Cerebellar nuclear complex (tissue), 1 donor: ENCODE results near the gene ICAM4.
"Not testable (repeated sequence)": the region's sequence is repeated elsewhere in the genome, so short reads cannot be mapped to it uniquely, and the experiment has no call there.

Experiments used
- DNase-seq, 2 experiments: peaks; one replicate each; lab custom pipeline; 2025; lab: John Stamatoyannopoulos, UW

Gene ICAM4

GRCh38 chr19:10269333-10270179 lies 17.2 kb upstream of the ICAM4 start:
- no peak for DNase-seq

GRCh38 chr19:10270180-10270615 lies 16.6 kb upstream of the ICAM4 start:
- no peak for DNase-seq

DNA sequence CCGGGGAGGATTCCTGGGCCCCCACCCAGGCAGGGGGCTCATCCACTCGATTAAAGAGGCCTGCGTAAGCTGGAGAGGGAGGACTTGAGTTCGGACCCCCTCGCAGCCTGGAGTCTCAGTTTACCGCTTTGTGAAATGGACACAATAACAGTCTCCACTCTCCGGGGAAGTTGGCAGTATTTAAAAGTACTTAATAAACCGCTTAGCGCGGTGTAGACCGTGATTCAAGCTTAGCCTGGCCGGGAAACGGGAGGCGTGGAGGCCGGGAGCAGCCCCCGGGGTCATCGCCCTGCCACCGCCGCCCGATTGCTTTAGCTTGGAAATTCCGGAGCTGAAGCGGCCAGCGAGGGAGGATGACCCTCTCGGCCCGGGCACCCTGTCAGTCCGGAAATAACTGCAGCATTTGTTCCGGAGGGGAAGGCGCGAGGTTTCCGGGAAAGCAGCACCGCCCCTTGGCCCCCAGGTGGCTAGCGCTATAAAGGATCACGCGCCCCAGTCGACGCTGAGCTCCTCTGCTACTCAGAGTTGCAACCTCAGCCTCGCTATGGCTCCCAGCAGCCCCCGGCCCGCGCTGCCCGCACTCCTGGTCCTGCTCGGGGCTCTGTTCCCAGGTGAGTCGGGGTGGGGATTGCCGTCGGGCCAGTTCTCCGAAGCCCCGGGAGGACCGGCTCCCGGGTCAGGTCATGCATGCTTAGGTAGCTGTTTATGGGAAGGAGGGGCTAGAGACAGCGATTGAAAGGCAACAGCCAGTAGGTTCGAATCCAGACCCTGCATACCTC lies 15.9 kb upstream of the ICAM4 start, which contains the start of gene ICAM1:
ICAM1 (plus strand) TSS at position 505 of the 779 bp plus-strand sequence; CDS start at position 545, 40 bp downstream.
- DNase-seq = no peak

DNA sequence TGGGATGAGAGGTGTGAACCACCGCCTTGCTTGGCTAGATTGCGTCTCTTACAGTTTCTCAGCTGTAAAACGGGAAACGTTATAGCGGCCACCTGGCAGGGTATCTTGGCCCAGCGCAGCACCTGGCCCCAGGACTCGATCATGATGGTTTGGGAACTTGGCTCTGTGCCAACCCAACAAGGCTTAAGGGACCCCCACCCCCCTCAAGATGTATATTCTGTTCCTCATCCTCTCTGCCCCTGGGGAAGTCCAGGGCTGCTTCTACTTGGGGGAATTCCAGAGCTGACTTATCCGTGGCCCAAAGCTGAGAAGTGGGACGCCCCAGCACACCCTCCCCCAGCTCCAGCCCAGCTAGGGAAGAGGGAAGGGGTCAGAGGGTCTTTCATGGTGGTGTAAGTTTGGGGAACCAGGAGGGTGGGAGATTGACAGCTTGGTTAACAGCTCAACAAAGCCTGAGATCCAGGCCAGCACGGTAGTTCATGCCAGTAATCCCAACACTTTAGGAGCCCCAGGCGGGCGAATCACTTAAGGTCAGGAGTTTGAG lies 15.1 kb upstream of the ICAM4 start:
- no peak for DNase-seq

- no peak for DNase-seq
Measured at GRCh38 chr19:10274589-10274988, 12.2 kb upstream of the ICAM4 start.

DNA sequence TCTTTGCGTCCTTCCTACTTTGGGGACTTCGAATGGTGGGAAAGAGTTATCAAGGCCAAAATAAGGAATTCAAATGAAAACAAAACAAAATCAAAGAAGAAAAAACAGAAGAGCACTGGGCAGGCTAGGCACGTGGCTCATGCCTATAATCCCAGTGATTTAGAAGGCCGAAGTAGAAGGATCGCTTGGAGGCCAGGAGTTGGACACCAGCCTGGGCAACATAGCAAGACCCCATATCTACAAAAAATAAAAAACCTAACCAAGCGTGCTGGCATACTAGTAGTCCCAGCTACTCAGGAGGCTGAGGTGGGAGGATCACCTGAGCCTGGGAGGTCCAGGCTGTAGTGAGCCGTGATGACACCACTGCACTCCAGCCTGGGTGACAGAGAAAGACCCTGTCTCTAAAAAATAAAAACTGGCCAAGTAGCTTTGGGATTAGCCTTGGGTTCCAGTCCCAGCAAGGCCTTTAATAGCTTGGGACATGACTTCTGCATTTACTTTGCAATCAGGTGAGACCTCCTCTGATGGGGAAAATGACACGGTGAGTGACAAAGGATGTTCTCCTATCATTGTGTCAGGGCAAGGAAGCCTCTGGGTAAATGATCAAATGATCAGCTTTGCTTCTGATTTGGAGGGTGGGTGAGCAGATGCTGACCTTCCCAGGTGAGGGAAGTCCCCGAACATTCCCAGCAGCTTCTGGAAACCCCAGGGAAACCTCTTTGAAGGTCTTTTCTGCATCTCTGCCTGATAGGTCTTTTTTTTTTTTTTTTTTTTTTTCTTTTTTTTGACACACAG lies 8.8 kb upstream of the ICAM4 start:
- DNase-seq = no peak

- no peak for DNase-seq
Measured at GRCh38 chr19:10278935-10279334, 7.8 kb upstream of the ICAM4 start.

DNA sequence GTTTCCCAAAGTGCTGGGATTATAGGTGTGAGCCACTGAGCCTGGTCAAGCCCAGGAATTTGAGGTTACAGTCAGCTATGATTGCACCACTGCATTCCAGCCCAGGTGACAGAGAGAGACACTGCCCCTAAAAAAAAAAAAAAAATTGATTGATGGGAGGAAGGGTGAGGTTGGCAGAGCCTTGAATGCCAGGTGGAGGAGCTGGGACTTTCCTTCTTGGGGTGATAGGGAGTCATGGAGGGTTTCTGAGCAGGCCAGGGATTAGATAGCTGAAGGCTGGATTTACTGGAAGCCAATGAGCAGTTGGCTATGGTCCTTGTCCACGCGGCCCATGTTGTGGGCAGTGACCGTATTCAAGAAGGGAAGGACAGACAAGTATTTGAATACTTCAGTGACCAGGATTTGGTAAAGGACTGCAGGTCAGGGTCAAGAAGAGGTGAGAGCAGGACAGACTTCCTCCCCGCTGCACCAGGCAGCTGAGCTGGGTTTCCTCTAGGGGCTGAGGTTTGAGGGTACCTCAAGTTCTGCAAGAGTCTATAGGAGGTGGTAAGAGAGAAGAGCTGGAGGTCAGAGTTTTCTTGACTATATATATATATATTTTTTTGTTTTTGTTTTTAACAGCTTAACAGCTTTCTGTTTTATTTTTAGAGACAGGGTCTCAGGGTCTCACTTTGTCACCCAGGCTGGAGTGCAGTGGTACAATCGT lies 6.9 kb upstream of the ICAM4 start:
- DNase-seq = no peak

DNA sequence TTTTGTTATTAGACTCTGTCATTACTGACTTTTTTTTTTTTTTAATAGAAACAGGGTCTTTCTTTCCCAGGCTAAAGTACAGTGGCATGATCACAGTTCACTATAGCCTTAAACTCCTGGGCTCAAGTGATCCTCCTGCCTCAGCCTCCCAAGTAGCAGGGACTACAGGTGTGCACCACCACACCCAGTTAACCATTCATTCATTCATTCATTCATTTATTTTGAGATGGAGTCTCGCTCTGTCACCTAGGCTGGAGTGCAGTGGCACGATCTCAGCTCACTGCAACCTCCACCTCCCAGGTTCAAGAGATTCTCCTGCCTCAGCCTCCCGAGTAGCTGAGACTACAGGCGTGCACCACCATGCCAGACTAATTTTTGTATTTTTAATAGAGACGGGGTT lies 4.7 kb upstream of the ICAM4 start:
- DNase-seq = not testable (repeated sequence)

GRCh38 chr19:10283301-10284064 lies 3.3 kb upstream of the ICAM4 start:
- DNase-seq = no peak

DNA sequence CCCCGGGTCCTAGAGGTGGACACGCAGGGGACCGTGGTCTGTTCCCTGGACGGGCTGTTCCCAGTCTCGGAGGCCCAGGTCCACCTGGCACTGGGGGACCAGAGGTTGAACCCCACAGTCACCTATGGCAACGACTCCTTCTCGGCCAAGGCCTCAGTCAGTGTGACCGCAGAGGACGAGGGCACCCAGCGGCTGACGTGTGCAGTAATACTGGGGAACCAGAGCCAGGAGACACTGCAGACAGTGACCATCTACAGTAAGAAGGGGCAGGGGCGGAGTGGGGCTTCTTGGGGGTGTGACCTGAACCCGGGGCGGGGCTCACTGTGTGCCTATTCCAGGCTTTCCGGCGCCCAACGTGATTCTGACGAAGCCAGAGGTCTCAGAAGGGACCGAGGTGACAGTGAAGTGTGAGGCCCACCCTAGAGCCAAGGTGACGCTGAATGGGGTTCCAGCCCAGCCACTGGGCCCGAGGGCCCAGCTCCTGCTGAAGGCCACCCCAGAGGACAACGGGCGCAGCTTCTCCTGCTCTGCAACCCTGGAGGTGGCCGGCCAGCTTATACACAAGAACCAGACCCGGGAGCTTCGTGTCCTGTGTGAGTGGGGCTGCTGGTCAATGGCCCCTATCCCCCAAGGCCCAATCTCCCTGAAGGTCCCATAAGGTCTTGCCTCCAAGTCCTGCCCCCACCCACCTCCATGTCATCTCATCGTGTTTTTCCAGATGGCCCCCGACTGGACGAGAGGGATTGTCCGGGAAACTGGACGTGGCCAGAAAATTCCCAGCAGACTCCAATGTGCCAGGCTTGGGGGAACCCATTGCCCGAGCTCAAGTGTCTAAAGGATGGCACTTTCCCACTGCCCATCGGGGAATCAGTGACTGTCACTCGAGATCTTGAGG lies 2.4 kb upstream of the ICAM4 start:
- DNase-seq = no peak

DNA sequence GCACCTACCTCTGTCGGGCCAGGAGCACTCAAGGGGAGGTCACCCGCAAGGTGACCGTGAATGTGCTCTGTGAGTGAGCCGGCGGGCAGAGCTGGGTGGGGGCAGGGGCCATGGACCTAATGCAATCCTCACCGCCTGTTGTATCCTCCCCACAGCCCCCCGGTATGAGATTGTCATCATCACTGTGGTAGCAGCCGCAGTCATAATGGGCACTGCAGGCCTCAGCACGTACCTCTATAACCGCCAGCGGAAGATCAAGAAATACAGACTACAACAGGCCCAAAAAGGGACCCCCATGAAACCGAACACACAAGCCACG lies 1.8 kb upstream of the ICAM4 start:
- no peak for DNase-seq

DNA sequence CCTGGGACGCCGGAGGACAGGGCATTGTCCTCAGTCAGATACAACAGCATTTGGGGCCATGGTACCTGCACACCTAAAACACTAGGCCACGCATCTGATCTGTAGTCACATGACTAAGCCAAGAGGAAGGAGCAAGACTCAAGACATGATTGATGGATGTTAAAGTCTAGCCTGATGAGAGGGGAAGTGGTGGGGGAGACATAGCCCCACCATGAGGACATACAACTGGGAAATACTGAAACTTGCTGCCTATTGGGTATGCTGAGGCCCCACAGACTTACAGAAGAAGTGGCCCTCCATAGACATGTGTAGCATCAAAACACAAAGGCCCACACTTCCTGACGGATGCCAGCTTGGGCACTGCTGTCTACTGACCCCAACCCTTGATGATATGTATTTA lies 1.4 kb upstream of the ICAM4 start:
- no peak for DNase-seq

DNA sequence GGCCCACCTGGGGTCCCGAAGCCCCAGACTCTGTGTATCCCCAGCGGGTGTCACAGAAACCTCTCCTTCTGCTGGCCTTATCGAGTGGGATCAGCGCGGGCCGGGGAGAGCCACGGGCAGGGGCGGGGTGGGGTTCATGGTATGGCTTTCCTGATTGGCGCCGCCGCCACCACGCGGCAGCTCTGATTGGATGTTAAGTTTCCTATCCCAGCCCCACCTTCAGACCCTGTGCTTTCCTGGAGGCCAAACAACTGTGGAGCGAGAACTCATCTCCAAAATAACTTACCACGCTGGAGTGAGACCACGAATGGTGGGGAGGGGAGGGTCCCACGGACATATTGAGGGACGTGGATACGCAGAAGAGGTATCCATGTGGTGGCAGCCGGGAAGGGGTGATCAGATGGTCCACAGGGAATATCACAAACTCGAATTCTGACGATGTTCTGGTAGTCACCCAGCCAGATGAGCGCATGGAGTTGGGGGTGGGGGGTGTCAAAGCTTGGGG lies 2.0 kb downstream of the ICAM4 start:
- no peak for DNase-seq

- DNase-seq = no peak
Measured at GRCh38 chr19:10289167-10289835, 2.5 kb downstream of the ICAM4 start.

DNA sequence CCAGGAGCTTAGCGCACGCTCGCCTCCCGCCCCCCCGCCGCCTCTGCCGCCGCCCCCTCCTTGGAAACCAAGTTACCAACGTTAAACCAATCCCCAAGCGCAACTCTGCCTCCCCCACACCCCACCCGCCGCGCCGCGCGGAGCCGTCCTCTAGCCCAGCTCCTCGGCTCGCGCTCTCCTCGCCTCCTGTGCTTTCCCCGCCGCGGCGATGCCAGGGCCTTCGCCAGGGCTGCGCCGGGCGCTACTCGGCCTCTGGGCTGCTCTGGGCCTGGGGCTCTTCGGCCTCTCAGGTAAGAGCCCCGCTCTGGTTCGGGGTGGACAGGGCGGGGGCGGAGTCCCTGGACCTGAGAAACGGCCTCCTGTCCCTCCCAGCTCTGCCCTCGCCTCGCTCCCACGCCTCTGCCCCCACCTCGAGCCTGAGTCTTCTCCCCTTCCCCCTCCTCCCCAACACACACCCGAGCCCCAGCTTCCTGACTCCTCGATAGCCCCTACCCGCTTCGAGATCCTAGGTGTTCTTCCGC lies 3.1 kb downstream of the ICAM4 start, which contains the start of gene ICAM5:
ICAM5 (plus strand) TSS at position 117 of the 521 bp plus-strand sequence; CDS start at position 209, 92 bp downstream.
- no peak for DNase-seq

DNA sequence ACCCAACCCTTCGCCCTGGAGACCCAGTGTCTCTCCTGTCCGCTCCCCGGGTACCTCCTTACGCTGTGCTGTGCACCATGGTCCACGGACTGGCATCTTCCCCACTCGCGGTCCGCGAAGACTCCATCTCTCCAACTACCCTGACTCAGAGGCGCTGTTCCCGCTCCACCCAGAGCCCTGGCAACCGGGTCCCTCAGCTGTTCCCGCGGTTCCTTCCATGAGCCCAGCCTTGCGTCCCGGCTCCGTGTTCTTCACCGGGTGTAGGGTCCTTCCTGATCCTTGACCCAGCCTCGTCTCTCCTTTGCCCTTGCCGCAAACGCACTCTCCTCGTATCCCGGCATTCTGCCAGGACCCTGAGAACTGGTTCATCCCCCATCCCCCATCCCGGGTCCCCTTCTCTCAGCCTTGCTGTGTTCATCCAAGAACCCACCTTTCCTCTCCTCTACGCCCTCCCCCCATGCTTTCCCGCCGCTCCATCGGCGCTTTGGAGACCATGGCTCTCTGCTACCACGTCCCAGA lies 3.7 kb downstream of the ICAM4 start:
- DNase-seq = no peak

GRCh38 chr19:10290876-10291553 lies 4.3 kb downstream of the ICAM4 start:
- no peak for DNase-seq
